Measurements from ENCODE around the gene BMPER.

Gene BMPER

DNA sequence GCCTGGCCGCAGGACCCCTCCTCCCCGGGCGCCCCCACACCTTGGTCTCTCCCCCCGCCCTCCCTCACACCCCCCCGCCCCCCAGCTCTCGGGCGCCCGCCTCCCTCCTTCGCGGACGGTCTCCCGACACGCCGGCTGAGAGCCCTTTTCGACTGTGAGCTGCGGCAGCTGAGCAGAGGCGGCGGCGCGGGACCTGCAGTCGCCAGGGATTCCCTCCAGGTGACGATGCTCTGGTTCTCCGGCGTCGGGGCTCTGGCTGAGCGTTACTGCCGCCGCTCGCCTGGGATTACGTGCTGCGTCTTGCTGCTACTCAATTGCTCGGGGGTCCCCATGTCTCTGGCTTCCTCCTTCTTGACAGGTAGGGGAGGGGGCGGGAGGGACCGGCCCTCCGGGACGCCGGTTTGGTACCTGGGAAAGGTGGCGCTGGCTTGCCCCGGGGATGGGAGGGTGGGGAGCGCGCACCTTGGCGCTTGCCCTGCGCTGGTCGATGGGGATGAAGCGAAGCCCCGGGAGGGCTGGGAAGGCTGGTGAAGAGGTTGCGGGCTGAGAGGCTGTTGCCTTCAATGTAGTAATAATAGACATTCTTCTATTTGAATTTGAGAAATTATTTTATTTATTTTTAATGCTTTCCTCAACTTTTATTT lies at the start of gene BMPER:
Gene BMPER, plus strand, starts transcription at position 151 of the 644 bp plus-strand sequence. Its CDS starts 75 bp downstream, at position 226.
- no peak for DNase-seq

DNA sequence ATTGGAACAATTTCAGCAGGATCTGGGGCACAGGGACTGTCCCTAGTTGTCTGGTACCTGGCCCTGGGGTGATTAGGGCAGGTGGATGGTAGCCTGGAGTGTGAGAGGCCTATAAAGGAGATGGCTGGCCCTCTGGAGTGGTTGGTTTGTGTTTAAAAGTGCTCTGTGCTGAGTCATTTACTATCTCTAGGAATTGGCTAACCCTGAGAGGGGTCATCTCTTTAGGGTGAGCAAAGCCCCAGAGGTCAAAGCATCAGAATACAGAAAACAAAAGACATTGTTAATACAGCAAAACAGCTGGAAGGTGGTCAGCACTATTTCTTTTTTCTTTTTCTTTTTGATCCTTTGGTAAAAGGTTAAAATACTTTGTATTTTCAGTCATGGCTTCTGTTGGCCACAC lies 43.4 kb upstream of the BMPER start:
- no peak for DNase-seq

DNA sequence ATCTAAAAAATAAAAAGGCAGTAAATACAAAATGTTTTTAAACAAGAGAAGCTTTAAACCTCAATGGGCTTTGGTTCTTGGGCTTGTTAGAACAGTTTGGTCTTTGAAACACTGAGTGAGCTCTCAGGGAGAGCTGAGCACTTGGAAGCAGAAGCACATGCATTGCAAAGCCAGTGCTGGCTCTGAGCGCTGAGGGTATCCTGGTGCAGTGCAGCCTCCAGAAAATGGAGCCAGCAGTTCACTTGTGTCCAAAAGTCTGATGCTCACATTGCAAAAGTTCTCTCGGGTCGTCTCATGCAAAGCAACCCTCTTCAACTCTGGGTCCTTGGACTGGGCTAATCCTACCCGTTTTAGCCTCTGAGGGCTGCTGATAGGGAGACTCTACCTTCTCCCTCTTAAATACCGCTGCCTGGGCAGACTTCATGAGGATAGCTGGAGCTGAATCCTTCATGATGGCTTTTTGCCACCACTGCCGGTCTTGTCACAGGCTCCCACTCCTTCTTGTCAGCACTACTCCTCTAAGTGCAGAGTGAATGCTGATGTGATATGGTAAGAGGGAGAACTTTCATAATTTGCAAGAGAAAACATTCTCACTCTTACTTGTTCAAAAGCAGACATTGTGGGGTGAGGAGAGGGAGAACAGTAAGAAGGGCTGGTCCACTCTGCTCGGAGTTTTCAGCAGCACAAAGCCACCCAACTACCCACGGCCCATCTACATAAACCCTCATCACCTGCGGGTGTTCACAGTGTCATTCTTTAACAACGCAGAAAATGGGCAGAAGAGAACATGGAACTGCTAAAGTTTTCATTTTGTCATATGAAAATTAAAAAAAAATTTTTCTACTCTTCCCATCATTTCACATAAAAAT lies 42.2 kb upstream of the BMPER start:
- no peak for DNase-seq

DNA sequence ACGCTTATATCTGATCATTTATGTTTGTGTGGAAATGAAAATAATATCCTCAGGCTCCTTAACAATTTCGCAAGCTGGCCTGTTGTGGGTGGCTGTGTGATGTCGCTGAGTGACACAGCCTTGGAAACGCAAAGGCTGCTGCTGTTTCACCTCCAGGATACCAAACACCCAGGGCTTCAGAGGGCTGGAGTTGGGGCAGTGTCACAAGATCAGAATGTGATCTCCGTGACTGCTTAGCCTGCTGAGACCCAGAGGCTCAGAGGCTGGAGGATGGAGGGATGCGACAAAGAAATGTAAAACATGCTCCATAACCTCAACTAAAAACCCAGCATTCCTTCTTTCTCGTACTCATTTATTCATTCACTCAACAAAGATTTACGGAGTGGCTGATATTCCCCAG lies 37.2 kb upstream of the BMPER start:
- no peak for DNase-seq

DNA sequence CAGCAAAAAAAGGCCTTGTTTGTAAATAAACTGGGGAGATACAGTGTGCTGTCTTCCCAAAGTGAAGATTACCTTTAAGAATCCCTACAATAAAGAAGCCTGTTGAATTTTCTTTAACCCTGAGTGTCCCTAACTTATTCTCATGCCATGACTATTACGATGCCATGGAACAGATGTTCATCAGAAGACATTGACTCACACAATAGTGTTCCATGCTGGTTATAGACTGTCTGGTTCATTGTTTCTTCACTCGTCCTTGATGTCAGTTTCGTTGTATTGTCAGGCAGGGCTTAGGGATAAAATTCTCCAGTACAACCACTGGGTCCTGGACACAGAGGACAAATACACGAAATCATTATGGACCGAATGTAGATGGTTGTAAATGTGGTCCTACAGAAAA lies 36.2 kb upstream of the BMPER start:
- DNase-seq: no peak

DNA sequence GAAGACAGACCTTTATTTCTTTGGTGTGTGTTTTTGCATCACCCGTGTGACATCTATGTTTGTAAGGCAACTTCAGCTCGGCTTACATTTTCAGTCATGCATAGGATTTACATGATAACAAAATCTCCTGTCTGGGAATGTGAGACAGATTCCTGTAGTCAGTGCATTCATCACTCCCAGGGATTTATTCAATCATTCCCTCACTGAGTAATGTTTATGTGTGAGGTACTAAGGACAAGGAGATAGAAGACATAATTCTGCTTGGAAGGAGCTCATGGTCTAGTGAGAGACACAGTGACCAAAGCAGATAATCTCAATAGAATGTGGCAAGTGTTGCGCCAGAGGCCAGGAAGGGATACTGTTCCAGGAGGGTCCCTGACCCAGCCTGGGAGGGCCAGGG lies 35.2 kb upstream of the BMPER start:
- DNase-seq: no peak

DNA sequence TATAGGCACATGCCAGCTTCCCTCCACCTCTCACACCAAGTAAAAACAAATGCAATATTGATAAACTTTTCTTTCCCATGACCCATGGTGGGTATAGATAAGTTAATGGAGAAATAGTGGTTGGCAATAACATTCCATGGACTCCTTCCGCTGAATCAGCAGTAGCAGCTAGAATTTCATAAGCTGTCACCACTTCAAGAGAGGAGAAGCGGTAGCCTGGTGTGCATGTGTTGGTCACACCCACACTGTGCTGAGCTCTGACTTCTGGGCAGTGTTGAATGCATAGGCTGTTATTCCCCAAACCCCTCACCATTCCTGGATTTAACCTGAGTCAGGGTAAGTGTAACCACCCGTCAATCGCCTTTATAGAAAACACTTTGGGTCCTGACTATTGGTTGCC lies 32.5 kb upstream of the BMPER start:
- DNase-seq: no peak

DNA sequence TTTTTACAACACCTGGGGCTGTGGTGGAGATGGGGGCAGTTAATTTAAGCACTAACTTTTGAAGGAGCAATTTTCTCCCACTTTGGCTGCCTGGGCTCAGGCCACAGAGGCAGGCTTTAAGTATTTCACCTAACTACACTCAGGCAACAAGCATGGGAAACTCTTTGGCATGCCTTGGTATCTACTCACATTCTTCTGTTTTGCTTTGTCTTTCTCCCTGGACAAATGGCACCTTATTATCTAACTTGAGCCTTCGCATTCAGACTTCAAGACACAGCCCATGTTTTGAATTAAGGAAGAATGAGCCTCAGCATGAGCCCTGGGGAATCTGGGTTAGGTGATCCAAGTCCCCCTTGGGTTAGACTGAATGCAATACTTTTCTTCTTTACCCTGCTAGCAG lies 31.8 kb upstream of the BMPER start:
- no peak for DNase-seq

DNA sequence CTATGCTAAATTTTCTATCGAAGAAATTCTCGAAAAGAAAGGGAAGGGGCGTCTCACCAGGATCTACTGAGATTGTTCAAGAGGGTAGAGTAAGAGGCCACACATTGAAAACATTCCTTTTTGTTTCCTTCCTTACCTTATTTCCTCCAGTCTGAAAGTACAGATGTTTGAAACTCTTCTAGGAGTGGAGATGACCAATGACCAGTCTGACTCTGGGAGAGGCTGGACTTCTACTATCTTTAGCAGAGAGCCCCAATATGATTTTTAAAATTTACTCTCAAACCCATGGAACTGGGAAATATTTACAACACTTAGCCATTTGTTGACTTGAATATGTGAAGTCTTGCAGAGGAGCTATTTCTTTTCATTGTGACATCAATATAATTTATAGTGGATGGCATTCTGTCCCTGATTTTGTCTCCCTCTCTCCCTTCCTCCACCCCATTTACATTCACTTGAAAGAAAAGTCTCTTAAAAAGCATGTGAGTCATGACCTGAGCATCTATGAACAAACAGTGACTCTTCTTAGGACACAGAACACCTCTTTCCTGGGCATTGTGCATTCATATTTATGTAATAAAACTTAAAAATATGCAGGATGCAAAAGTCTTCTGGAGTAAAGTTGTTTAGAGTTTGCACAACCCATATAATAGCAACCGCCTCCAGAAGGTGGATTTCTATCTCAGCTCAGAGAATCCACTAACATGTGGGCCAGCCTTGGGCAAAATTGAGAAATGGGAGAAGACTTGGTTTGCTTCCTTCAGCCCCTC lies 31.2 kb upstream of the BMPER start:
- no peak for DNase-seq

DNA sequence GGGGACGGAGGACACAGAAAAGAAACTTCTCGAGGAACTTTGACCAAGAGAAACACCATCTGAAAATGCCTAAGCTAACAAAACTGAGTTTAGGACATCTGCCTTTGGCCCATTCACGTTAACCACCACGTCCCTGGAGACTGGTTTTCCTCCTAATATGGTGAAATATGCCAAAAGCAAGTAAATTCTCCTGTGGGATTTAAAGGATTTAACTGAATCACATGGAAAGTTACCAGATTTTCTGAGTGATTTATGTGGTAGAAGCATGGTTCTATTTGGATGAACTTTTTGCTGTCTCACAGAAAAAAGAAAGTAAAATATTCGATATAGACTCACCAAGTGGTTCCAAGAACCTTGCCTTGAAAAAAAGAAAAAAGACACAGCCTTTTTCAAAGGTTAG lies 30.4 kb upstream of the BMPER start:
- no peak for DNase-seq

DNA sequence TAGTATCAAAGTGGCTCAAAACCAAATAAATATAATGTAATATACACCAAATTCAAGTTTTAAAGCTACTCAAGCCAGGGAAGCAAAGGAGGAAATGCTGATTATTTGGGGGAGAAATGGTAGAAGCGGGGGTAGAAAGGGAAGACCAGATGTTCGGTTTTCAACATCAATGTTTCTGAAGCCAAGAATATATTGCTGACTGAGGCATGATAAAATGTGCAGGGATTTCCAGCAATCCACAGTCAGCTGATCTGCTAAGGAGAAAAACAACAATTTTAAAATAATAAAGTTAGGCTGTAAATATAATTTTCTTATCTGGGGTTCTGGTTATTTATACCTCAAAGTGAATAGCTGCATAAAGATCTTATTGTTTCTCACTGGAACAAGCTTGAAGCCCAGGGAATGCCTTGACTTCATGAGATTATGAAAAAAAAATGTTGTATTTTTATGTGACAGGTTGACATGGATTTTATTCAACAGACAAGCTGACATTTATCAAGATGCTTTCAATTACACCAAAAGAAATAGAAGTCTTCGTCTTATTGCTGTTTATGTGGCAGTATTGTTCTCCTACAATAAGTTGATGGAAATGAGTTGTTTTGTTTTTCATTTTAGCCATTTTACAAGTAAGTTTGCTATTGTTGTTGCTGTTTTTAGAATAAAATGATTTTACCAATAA lies 28.6 kb upstream of the BMPER start:
- no peak for DNase-seq

DNA sequence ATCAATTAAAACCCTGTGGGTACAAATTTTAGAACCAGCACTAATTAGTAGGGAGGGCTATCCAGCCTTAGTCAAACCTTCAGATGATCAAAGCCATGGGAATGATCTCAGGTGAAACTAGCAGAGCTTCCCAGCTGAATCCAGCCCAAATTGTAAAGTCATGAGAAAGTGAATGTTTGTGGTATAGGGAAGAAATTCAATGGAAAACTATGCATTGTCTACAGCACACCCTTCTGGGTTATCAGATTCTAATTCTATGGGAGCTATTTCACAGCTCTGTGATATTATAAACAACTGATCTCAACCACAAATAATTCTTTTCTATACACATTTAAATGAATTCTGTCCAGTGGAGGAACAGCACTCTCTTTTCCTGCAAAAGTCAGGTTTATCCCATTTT lies 24.6 kb upstream of the BMPER start:
- no peak for DNase-seq

DNA sequence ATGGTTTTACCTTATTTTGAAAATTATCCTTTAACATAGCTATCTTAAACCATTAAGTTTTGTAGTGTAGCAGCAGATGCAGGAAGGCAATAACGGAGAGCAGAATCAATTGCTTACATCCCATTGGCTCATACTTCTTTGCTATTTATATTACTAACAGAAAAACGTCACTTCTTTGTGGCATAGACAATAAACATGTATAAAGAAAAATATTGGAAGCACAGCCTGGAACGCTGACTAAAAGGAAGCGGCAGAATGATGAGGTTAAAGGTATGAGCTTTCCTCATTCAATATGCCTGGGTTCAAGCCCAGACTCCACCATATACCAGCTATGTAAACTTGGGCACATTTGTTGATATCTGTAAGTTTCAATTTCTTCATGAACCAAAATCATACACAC lies 24.0 kb upstream of the BMPER start:
- DNase-seq: no peak

DNA sequence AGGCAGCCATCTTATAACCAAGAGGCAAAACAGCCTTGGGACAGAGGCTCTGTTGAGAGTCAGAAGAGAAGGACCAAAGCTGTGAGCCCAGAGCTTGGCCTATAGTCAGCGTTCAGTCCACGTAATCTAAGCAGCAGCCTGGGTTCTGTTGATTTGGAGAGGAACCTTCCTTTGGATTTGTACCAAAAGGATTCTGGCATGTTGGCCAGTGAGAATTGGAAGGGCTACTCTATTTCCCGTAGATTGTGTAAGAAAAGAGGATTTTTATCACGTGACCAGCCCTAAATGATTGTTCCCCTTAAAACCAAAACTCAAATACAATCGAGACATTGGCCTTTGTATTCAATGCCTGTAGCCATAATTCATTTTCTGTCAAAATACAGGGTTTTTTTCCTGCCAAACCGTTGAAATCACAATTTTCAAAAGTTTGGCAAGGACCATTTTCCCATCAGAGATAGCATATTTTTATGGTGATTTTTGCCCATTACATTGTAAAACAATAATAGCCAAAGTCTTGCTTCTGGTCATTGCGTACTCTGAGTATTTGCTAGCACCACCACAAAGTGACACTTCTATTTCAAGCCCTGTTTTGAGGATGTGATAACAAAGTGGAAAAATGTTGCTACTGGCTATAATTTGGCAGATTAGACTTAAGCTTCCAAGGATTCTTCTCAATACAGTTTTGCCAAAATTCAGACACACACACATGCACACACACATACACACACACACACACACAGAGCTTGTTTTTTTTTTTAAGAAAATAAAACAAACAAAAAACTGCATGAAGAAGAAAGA lies 23.1 kb upstream of the BMPER start:
- DNase-seq: no peak

DNA sequence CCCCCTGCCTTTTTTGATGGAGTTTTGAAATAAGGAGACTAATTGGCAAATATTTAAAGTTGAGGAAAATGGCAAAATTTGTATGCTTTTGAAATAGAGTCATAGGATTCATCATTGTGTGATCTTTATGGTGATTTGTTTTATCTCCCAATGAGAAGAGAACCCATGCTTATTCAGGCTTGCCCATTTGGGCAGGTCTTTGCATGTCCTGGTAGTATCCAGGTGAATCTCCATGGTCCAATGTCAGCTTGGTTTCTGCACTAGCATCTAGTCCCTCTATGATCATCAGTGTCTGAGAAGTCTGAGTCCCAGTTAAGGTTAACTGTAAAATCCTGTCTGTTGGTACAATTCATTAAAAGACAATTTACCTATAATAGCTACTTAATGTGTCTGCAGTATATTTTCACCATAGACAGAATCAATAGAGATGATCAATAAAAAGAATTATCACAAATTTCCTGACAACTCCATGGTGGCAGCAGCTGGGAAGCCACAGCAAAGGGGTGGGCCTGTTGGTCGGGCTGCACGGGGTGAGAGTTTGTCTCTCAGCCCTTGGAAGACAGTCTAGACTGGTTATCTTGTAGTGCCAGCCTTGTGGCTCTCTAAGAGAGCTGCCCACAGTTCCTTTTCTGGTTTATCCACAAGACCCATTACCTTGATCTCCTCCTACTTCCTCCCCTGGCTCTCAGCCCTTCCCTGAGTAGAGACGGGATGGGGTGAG lies 22.2 kb upstream of the BMPER start:
- no peak for DNase-seq

DNA sequence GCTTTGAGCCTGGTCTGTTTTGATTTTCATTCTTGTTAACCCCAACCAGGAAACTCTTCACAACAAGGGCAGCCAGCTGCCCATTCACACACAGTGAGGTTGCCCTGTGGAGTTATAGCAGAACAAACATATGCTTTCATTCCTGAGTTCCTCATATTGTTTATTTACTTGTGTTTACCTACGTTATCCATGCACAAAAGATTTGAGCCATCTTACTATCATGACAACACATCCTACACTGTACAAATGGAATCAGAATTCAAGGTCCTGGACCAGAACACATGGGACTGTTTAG lies 21.7 kb upstream of the BMPER start:
- no peak for DNase-seq

DNA sequence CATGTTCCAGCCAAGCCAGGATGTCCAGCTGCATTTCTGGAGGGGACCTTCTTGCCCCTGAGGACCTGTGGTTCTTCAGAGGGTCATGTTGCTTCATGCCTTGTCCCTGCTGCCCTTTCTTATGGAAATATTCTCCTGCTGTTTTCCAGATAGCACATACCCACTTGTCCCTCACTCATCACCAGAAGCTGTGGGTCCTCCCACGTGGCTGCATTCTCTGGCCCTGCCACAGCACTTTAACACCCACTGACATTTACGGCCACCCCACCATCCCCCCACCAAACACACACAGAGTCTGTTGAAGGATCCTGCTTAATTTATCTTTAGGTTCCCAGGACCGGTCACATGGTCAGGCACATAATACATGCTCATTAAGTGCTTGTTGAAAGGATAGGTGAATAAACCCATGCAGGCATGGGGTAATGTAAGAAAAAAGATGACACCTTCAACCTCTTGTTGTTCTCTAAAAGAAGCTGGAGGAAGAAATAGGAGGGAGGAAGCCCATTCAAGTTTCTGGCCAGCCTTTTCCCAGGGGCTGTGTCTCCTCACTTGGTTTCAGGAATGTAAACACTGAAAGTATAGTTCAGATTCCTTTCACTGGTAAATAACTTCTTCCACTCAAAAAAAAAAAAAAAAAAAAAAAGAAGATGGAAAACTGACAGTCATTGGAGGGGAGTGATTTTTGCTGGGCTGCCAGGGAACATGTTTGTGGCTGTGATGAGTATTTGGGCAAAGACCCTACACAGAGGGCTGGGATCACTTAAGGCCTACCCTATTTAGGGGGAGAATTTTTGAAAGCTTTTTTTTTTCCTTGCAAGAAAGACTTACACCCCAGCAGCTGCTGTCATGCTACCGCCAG lies 19.8 kb upstream of the BMPER start:
- no peak for DNase-seq

DNA sequence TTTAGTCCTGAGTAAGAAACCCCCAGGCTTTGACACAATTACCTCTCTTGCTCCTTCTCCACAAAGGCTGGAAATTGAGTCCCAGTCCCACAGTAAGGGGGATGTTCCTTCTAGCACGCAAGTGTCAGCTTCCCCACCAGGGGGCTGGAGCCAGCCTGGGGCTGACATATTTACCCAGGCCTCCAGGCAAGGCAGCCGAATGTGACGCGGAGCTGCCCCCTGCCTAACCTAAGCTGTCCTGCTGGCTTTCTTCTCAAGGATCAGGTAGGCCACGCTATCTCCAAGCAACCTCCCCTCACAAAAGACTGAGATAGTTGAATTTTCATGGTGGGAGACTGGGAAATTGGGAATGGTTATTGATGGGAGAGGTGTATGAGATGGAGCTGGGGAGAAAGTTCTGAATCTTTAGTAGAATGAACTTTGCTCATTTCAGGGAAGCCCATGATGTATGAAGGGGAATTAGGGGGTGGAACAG lies 19.2 kb upstream of the BMPER start:
- no peak for DNase-seq

DNA sequence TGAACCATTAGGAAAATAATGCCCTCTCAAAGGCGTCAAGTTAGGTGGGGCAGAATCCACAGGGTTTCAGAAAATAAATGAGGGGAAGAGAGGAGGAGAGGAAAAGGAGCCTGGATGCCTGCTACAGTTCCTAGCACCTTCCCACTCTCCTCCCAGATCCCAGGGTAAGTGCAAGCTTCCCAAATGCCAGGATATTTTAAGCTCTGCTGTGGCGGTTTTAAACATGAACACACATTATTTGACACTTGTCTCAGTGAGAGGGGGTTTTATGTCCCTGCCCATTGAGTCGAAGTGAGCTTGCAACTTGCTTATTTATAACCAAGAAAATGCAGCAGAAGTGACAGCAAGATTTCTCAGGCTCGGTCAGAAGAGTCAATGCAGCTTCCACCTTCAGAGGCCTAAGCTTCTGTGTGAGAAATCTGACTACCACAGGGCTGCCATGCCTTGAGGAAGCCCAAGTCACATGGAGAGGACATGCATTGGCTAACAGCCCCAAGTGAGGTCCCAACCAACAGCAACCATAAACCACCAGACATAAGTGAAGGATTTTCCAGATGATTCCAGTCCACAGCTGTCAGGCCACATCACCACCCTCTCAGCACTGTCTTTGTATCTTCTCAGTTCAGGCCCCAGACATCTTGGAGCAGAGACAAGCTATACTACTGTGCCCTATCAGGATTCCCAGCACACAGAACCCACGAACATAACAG lies 17.9 kb upstream of the BMPER start:
- DNase-seq: no peak

DNA sequence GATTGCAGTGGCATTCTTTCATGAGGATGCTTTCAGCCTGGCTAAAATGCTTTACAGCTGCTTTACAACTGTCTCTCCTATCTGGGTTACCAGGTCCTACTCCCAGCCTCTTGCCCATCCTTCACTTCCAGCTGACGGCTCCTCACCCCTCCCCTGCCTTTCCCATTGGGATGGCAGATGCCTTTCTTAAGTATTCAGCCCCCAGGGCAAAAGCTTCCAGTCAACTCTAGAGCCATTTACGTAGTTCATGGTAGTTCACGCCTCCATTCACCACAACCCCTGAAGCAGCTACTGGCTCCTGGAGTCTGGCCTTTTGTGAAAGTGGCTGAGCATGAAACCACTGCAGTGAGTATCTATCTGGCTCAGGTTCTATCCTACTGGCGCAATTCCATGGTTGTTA lies 17.2 kb upstream of the BMPER start:
- no peak for DNase-seq

Data from CD4-positive, alpha-beta T cell treated with Interleukin-1 beta for 1 hour (primary cell).